Ishikawa (cell line): ENCODE measurements around the gene AKAP6.

Experiments used
- CEBPB ChIP-seq: IDR thresholded peaks from 2 replicates; pipeline ENCODE4 v1.6.1; 2012
- CREB1 ChIP-seq: IDR thresholded peaks from 2 replicates; pipeline ENCODE4 v1.6.1; 2012; ENCODE audit warnings: low read depth
- EGR1 ChIP-seq: IDR thresholded peaks from 2 replicates; pipeline ENCODE4 v1.6.1; 2012
- EP300 ChIP-seq: IDR thresholded peaks from 2 replicates; pipeline ENCODE4 v1.6.1; 2012; ENCODE audit warnings: borderline replicate concordance
- FOXM1 ChIP-seq: IDR thresholded peaks from 2 replicates; pipeline ENCODE4 v1.6.1; 2012; ENCODE audit warnings: low read depth, borderline replicate concordance
- MAX ChIP-seq: IDR thresholded peaks from 2 replicates; pipeline ENCODE4 v1.6.1; 2012
- NFIC ChIP-seq: IDR thresholded peaks from 2 replicates; pipeline ENCODE4 v1.6.1; 2012
- RAD21 ChIP-seq: IDR thresholded peaks from 2 replicates; pipeline ENCODE4 v1.6.1; 2012; ENCODE audit warnings: low read depth
- TAF1 ChIP-seq: IDR thresholded peaks from 2 replicates; pipeline ENCODE4 v1.6.1; 2012; ENCODE audit warnings: low read depth, mild to moderate bottlenecking
- TCF12 ChIP-seq: IDR thresholded peaks from 2 replicates; pipeline ENCODE4 v1.6.1; 2012; ENCODE audit warnings: low read depth
- TEAD4 ChIP-seq: IDR thresholded peaks from 2 replicates; pipeline ENCODE4 v1.6.1; 2012
- USF1 ChIP-seq: IDR thresholded peaks from 2 replicates; pipeline ENCODE4 v1.6.1; 2012
- YY1 ChIP-seq: IDR thresholded peaks from 2 replicates; pipeline ENCODE4 v1.6.1; 2012; ENCODE audit warnings: low read depth
- ZBTB7A ChIP-seq: IDR thresholded peaks from 2 replicates; pipeline ENCODE4 v1.6.1; 2012; ENCODE audit warnings: low read depth
- TF ChIP-seq, protein P1 (sequence below): IDR thresholded peaks from 2 replicates; pipeline ENCODE4 v1.6.1; 2012; ENCODE audit warnings: low read depth, mild to moderate bottlenecking

The AKAP6 gene

DNA sequence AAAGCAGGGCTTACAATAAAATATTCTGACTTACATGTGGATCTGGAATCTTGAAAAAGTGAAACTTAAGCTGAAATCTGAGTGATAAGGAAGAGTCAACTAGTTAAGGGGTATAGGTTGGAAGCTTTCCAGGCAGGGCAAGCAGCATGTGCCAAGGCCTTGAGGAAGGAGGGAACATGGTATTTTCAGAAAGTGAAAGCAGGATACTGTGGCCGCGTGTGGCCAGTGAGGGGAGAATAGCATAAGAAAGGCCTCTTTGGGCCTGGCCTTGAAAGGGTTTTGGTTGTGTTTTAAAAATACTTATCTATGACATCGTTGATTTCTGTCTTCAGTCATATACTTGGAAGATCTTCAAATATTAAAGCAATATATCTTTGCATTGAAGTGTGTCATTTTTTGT, 213.4 kb downstream of the AKAP6 start:
- TF ChIP-seq CEBPB = no peak
- TF ChIP-seq EP300 = no peak
- no peak for TF ChIP-seq TAF1
- TF ChIP-seq EGR1 = no peak

DNA sequence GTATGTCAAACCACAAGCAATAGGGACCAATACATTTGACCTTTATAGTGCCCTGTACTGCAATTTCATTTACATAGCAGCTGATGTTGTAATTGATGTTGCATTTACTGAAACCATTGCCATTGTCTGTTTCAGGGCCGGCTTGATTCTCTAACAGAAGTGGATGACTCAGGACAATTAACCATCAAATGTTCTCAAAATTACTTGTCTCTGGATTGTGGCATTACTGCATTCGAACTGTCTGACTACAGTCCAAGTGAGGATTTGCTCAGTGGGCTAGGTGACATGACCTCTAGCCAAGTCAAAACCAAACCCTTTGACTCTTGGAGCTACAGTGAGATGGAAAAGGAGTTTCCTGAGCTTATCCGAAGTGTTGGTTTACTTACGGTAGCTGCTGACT, 216.0 kb downstream of the AKAP6 start:
- TF ChIP-seq TAF1 = no peak
- TF ChIP-seq EP300 = no peak
- no peak for TF ChIP-seq CREB1
- TF ChIP-seq TEAD4 = no peak
- no peak for TF ChIP-seq YY1
- no peak for TF ChIP-seq USF1
- no peak for TF ChIP-seq MAX
- TF ChIP-seq TCF12 = no peak
- TF ChIP-seq, protein P1, sequence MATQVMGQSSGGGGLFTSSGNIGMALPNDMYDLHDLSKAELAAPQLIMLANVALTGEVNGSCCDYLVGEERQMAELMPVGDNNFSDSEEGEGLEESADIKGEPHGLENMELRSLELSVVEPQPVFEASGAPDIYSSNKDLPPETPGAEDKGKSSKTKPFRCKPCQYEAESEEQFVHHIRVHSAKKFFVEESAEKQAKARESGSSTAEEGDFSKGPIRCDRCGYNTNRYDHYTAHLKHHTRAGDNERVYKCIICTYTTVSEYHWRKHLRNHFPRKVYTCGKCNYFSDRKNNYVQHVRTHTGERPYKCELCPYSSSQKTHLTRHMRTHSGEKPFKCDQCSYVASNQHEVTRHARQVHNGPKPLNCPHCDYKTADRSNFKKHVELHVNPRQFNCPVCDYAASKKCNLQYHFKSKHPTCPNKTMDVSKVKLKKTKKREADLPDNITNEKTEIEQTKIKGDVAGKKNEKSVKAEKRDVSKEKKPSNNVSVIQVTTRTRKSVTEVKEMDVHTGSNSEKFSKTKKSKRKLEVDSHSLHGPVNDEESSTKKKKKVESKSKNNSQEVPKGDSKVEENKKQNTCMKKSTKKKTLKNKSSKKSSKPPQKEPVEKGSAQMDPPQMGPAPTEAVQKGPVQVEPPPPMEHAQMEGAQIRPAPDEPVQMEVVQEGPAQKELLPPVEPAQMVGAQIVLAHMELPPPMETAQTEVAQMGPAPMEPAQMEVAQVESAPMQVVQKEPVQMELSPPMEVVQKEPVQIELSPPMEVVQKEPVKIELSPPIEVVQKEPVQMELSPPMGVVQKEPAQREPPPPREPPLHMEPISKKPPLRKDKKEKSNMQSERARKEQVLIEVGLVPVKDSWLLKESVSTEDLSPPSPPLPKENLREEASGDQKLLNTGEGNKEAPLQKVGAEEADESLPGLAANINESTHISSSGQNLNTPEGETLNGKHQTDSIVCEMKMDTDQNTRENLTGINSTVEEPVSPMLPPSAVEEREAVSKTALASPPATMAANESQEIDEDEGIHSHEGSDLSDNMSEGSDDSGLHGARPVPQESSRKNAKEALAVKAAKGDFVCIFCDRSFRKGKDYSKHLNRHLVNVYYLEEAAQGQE = no peak
- TF ChIP-seq CEBPB = no peak
- TF ChIP-seq EGR1 = no peak
- no peak for TF ChIP-seq NFIC
- TF ChIP-seq ZBTB7A = no peak
- no peak for TF ChIP-seq RAD21
- no peak for TF ChIP-seq FOXM1

GRCh38 chr14:32545506-32546210, 216.6 kb downstream of the AKAP6 start:
- TF ChIP-seq FOXM1 (no peak), MAX (no peak), ZBTB7A (no peak), EP300 (no peak), EGR1 (no peak)

GRCh38 chr14:32546246-32546645, 217.1 kb downstream of the AKAP6 start:
- TF ChIP-seq TAF1 = no peak
- TF ChIP-seq CREB1 = no peak
- no peak for TF ChIP-seq CEBPB
- TF ChIP-seq, protein P1 = no peak
- no peak for TF ChIP-seq EP300
- TF ChIP-seq TCF12 = no peak
- no peak for TF ChIP-seq ZBTB7A
- no peak for TF ChIP-seq EGR1
- TF ChIP-seq NFIC = no peak
- TF ChIP-seq RAD21 = no peak
- no peak for TF ChIP-seq MAX
- no peak for TF ChIP-seq TEAD4

DNA sequence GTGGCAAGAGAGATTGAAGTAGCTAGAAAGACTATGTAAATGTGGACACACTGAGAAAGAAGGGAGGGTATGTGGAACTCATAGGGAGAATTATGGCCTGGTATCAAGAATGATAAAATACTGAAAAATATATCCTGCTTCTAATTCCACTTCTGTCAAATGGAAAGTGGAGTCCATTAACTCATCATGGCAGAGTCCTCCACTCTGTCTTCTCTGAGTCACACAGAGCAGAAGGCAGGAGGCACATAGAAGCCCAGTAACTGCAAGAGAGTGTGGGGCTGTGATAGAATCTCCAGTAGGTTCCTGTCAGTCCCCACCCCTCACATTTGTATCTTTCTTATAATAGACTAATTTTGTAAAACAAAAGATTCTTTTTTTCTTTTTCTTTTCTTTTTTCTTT, 223.7 kb downstream of the AKAP6 start:
- no peak for TF ChIP-seq TCF12
- TF ChIP-seq RAD21 = no peak
- no peak for TF ChIP-seq ZBTB7A
- TF ChIP-seq USF1 = no peak
- TF ChIP-seq, protein P1 = no peak
- TF ChIP-seq EP300 = no peak
- TF ChIP-seq CREB1 = no peak
- TF ChIP-seq EGR1 = no peak
- TF ChIP-seq FOXM1 = no peak
- no peak for TF ChIP-seq YY1
